ENCODE results near the gene PTGDS. TPM values are rescaled to one million over a fixed set of nuclear protein-coding genes. Genes with fewer than 3 reads are reported as not detected.
A peak's percentile ranks its signal among the peaks of the same experiment; 100 is the strongest.

The PTGDS gene
- total and polyA plus RNA-seq, 3 experiments from 2014 or later, result 0.24 to 5.5 (median 0.49) TPM

DNA sequence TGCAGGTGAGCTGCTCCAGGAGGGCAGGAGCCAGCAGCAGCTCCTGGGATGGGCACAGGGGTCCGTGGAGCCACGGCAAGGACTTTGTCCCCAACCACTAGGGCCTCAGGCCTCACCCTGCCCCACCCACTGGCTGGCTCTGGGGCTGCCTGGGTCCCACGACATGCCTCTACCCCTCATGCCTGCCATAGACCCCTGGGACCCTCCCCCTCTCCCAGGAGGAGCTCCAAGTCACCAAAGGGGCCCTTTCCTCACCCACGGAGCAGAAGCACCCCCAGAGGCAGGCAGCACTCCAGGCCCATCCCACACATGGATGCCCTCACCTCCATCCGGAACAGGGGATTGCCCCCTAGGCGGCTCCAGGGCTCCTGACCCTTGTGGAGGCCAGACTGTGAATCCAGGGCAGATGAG lies 44.3 kb downstream of the PTGDS start:
- POLR2A ChIA-PET, result interaction anchor here (0.6 kb wide), 1 partner anchor 13 kb away, joined by 3 read pairs; no protein-coding TSS in a partner anchor
- no peak for DNase-seq
- Histone ChIP-seq H3K27ac (ENCODE audit: low read depth, low read length) (no peak overlapping the region), H3K4me1 (ENCODE audit: insufficient read depth, low read length) (peaks cover 5% of the 10 kb centered on the region), H3K4me3 (ENCODE audit: low read length) (no peak overlapping the region), H3K9me3 (ENCODE audit: low read length) (no peaks in the 10 kb centered on the region), H3K36me3 (ENCODE audit: insufficient read depth, low read length) (no peaks in the 10 kb centered on the region), H3K27me3 (ENCODE audit: insufficient read depth, low read length, poor library complexity, severe bottlenecking) (no peaks in the 10 kb centered on the region)
- peaks cover 0 to 25% (median 3%) of the 10 kb centered on the region in 3 donors for H3K36me3 Mint-ChIP-seq
- peak overlapping the region in 3 of 8 donors; percentile 28 to 63 (median 43) for H3K27ac Mint-ChIP-seq
- H3K4me3 Mint-ChIP-seq, result peak overlapping the region in 1 of 7 donors; percentile 53
- no peaks in the 10 kb centered on the region for H3K9me3 Mint-ChIP-seq
- peaks cover 8 to 27% (median 8%) of the 10 kb centered on the region in 3 donors for H3K4me1 Mint-ChIP-seq
- CTCF ChIA-PET, result interaction anchor here (0.8 to 5.7 kb wide), 6 partner anchors 8 to 46 kb away, joined by 3 to 34 read pairs (median 4); partner anchors contain the start of gene CLIC3
- no peaks in the 10 kb centered on the region for H3K27me3 Mint-ChIP-seq

DNA sequence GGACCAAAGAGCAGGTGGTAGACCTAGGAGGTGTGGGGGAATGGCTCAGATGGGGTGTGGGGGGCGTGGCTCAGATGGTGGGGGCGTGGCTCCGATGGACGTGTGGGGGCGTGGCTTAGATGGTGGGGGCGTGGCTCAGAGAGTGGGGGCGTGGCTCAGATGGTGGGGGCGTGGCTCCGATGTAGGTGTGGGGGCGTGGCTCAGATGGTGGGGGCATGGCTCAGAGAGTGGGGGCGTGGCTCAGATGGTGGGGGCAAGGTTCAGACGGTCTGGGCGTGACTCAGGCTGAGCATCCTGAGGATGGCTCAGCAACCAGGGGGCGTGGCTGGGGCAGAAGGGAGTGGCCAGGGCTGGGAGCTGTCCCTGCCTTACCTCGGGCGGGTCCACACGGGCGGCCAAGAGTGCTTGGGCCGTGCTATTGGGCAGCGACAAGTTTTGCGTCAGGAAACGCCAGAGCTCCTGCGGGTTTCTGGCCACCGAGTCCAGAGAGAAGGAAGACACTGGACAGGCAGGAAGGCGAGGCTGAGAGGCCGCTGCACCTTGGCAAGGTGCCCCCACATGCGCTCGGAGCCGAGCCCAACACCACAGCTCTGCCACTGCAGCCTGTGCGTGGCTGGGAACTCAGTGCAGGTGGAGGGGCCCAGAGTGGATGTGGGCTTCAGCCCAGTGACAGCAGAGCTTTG lies 44.8 kb downstream of the PTGDS start:
- Histone ChIP-seq H3K9me3 (ENCODE audit: low read length) (no peaks in the 10 kb centered on the region), H3K36me3 (ENCODE audit: insufficient read depth, low read length) (no peaks in the 10 kb centered on the region), H3K4me3 (ENCODE audit: low read length) (no peak overlapping the region), H3K27ac (ENCODE audit: low read depth, low read length) (no peak overlapping the region), H3K27me3 (ENCODE audit: insufficient read depth, low read length, poor library complexity, severe bottlenecking) (no peaks in the 10 kb centered on the region), H3K4me1 (ENCODE audit: insufficient read depth, low read length) (peaks cover 10% of the 10 kb centered on the region)
- Mint-ChIP-seq H3K4me1 (peaks cover 12 to 32% (median 12%) of the 10 kb centered on the region in 3 donors), H3K9me3 (no peaks in the 10 kb centered on the region), H3K27ac (peak overlapping the region in 7 of 8 donors; percentile 28 to 93 (median 55)), H3K27me3 (no peaks in the 10 kb centered on the region), H3K4me3 (peak overlapping the region in 1 of 7 donors; percentile 53), H3K36me3 (peaks cover 0 to 20% (median 3%) of the 10 kb centered on the region in 3 donors)
- ChIA-PET CTCF (interaction anchor here (1.1 to 5.7 kb wide), 3 partner anchors 7 to 26 kb away, joined by 3 to 34 read pairs (median 4); partner anchors contain the start of gene CLIC3), POLR2A (no interaction called here)
- peak in 4 of 5 donors; percentile 65 to 82 (median 74) for DNase-seq

DNA sequence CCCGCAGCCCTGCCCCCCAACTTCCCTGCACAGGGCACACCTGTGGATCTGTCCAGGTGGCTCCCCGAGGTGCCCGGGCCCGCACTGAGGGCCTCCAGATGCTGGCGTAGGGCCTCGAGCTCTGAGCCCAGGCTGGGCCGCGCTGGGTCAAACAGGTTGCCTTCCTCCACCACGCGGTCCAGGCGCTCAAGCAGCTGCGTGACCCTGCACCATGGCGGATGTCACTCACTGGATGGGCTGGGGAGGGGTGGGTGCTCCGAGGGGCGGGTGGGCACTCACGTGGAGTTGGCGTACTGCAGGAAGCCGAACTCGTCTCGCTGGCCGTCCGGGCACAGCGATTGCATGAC lies 45.3 kb downstream of the PTGDS start:
- peak overlapping the region in 1 of 7 donors; percentile 68 for H3K4me3 Mint-ChIP-seq
- H3K9me3 Mint-ChIP-seq, result no peaks in the 10 kb centered on the region
- ChIA-PET POLR2A (no interaction called here), CTCF (interaction anchor here (1.1 to 5.7 kb wide), 2 partner anchors 13 to 27 kb away, joined by 3 to 34 read pairs; partner anchors contain the start of gene CLIC3)
- H3K4me1 Mint-ChIP-seq, result peaks cover 15 to 36% (median 15%) of the 10 kb centered on the region in 3 donors
- no peaks in the 10 kb centered on the region for H3K36me3 ChIP-seq (ENCODE audit: insufficient read depth, low read length)
- peaks cover 0 to 18% (median 3%) of the 10 kb centered on the region in 3 donors for H3K36me3 Mint-ChIP-seq
- peaks cover 15% of the 10 kb centered on the region for H3K4me1 ChIP-seq (ENCODE audit: insufficient read depth, low read length)
- H3K27ac ChIP-seq (ENCODE audit: low read depth, low read length), result no peak overlapping the region
- no peaks in the 10 kb centered on the region for H3K27me3 Mint-ChIP-seq
- DNase-seq, result no peak
- no peaks in the 10 kb centered on the region for H3K27me3 ChIP-seq (ENCODE audit: insufficient read depth, low read length, poor library complexity, severe bottlenecking)
- no peak overlapping the region for H3K4me3 ChIP-seq (ENCODE audit: low read length)
- H3K27ac Mint-ChIP-seq, result peak overlapping the region in 1 of 8 donors; percentile 50
- H3K9me3 ChIP-seq (ENCODE audit: low read length), result no peaks in the 10 kb centered on the region

DNA sequence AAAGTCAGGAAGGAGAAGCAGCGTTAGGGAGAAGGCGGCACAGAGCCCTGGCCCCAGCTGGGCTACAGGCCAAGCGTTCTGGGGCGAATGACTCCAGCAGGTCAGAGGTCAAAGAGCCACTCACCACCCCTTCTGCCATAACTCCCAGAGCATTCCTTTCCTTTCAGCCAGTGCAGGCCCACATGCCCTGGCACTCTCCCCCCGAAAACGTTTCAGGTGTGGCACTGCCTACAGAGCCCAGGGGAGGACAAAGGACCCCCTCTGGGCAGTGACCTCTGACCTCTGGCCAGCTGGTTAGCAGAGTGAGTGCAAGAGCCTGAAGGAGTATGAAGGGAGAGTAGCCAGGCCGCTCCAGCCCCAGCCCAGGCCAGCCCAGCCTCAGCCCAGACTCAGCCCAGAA lies 45.9 kb downstream of the PTGDS start:
- CTCF ChIA-PET, result interaction anchor here (5.7 kb wide), 1 partner anchor 12 kb away, joined by 34 read pairs; no protein-coding TSS in a partner anchor
- no peaks in the 10 kb centered on the region for H3K27me3 Mint-ChIP-seq
- no peak overlapping the region for H3K27ac ChIP-seq (ENCODE audit: low read depth, low read length)
- H3K4me3 Mint-ChIP-seq, result peak overlapping the region in 1 of 7 donors; percentile 68
- no peaks in the 10 kb centered on the region for H3K36me3 ChIP-seq (ENCODE audit: insufficient read depth, low read length)
- peaks cover 15 to 36% (median 15%) of the 10 kb centered on the region in 3 donors for H3K4me1 Mint-ChIP-seq
- peaks cover 0 to 14% (median 3%) of the 10 kb centered on the region in 3 donors for H3K36me3 Mint-ChIP-seq
- H3K27ac Mint-ChIP-seq, result peak overlapping the region in 1 of 8 donors; percentile 50
- POLR2A ChIA-PET, result no interaction called here
- no peaks in the 10 kb centered on the region for H3K27me3 ChIP-seq (ENCODE audit: insufficient read depth, low read length, poor library complexity, severe bottlenecking)
- DNase-seq, result no peak
- H3K9me3 ChIP-seq (ENCODE audit: low read length), result no peaks in the 10 kb centered on the region
- no peaks in the 10 kb centered on the region for H3K9me3 Mint-ChIP-seq
- no peak overlapping the region for H3K4me3 ChIP-seq (ENCODE audit: low read length)
- peaks cover 15% of the 10 kb centered on the region for H3K4me1 ChIP-seq (ENCODE audit: insufficient read depth, low read length)

DNA sequence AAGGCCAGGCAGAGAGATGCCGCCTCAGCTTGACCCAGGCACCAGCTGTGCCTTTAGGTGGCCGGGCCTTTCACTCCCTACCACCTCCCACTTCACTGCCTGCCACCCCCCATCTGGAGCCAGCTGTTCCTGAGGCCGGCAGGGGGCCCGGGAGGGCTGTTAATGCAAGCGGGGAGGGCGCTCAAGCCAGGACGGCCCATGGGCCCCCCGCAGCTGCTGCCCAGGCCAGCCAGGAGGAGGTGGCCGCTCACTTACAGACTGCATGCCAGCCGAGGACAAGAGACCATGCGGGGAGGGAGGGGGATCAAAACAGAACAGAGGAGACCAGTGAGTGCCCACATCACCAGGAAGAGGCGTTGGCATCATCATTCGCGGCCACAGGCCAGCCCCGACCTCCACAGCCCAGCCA lies 46.3 kb downstream of the PTGDS start:
- H3K4me1 Mint-ChIP-seq, result peaks cover 15 to 36% (median 15%) of the 10 kb centered on the region in 3 donors
- H3K27ac Mint-ChIP-seq, result peak overlapping the region in 1 of 8 donors; percentile 60
- H3K27me3 Mint-ChIP-seq, result no peaks in the 10 kb centered on the region
- CTCF ChIA-PET, result interaction anchor here (5.7 kb wide), 1 partner anchor 12 kb away, joined by 34 read pairs; no protein-coding TSS in a partner anchor
- POLR2A ChIA-PET, result no interaction called here
- Histone ChIP-seq H3K4me1 (ENCODE audit: insufficient read depth, low read length) (peaks cover 15% of the 10 kb centered on the region), H3K27me3 (ENCODE audit: insufficient read depth, low read length, poor library complexity, severe bottlenecking) (no peaks in the 10 kb centered on the region), H3K27ac (ENCODE audit: low read depth, low read length) (no peak overlapping the region), H3K4me3 (ENCODE audit: low read length) (no peak overlapping the region), H3K36me3 (ENCODE audit: insufficient read depth, low read length) (no peaks in the 10 kb centered on the region), H3K9me3 (ENCODE audit: low read length) (no peaks in the 10 kb centered on the region)
- H3K4me3 Mint-ChIP-seq, result no peak overlapping the region
- no peak for DNase-seq
- H3K9me3 Mint-ChIP-seq, result no peaks in the 10 kb centered on the region
- peaks cover 0 to 14% (median 3%) of the 10 kb centered on the region in 3 donors for H3K36me3 Mint-ChIP-seq

DNA sequence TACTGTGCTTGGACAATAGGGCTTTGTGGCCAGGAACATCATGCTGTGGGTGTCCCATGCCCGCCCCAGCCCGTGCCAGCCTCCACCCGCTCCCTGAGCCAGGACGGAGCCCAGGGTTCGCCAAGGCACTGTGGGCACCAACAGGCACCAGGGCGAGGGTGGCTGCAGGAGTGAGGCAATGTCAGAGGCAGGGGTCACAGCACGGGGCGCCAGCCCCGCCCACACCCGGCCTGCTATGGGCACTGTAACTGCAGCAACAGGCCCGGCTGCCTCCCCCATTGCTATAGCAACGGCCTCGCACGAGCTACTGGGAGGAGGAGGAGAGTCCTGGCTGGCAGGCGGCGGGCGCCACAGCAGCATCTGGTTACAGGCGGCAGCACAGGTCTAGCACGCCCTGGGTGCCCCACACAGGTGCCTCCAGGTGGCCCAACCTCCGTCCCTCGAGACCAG lies 48.2 kb downstream of the PTGDS start:
- POLR2A ChIA-PET, result interaction anchor here (1.3 kb wide), 1 partner anchor 33 kb away, joined by 4 read pairs; the partner anchor contains the start of gene PAXX
- H3K4me1 ChIP-seq (ENCODE audit: insufficient read depth, low read length), result peaks cover 33% of the 10 kb centered on the region
- H3K36me3 ChIP-seq (ENCODE audit: insufficient read depth, low read length), result no peaks in the 10 kb centered on the region
- no peak overlapping the region for H3K27ac ChIP-seq (ENCODE audit: low read depth, low read length)
- H3K9me3 ChIP-seq (ENCODE audit: low read length), result no peaks in the 10 kb centered on the region
- Mint-ChIP-seq H3K4me1 (peaks cover 24 to 52% (median 29%) of the 10 kb centered on the region in 3 donors), H3K4me3 (peak overlapping the region in 5 of 7 donors; percentile 18 to 94 (median 66)), H3K27me3 (no peaks in the 10 kb centered on the region), H3K36me3 (peaks cover 0 to 6% (median 3%) of the 10 kb centered on the region in 3 donors), H3K27ac (peak overlapping the region in 2 of 8 donors; percentile 36 to 87), H3K9me3 (no peaks in the 10 kb centered on the region)
- DNase-seq, result peak in 3 of 5 donors; percentile 20 to 69 (median 24)
- no peaks in the 10 kb centered on the region for H3K27me3 ChIP-seq (ENCODE audit: insufficient read depth, low read length, poor library complexity, severe bottlenecking)
- H3K4me3 ChIP-seq (ENCODE audit: low read length), result no peak overlapping the region
- CTCF ChIA-PET, result interaction anchor here (0.9 to 7.8 kb wide), 9 partner anchors 10 to 206 kb away, joined by 3 to 72 read pairs (median 6); partner anchors contain the start of genes AJM1, CLIC3, NPDC1 and PAXX

DNA sequence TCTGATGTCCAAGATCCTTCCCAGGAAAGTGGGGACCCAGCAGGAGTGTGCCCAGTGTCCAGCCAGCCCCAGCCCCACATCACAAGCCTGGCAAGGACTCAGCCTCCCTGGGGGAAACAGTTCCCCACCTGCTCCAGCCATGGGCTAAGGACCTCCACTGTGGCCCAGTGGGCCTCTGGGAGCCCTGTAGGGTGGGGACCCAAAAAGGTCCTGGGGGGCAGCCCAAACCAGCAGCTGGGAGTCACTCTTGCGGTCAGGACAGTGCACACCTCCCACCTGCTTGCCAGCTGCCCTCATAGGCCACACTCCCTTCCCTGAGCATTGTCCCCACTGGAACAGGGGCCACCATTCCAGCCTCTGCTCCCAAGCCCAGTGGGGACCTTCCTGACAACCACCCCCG lies 49.1 kb downstream of the PTGDS start:
- Mint-ChIP-seq H3K4me3 (peak overlapping the region in 6 of 7 donors; percentile 84 to 94 (median 91)), H3K9me3 (no peaks in the 10 kb centered on the region), H3K27me3 (no peaks in the 10 kb centered on the region), H3K36me3 (peaks cover 0 to 4% (median 3%) of the 10 kb centered on the region in 3 donors), H3K4me1 (peaks cover 29 to 58% (median 33%) of the 10 kb centered on the region in 3 donors), H3K27ac (peak overlapping the region in 6 of 8 donors; percentile 7 to 89 (median 70))
- H3K36me3 ChIP-seq (ENCODE audit: insufficient read depth, low read length), result no peaks in the 10 kb centered on the region
- CTCF ChIA-PET, result interaction anchor here (0.9 to 7.8 kb wide), 11 partner anchors 9 to 206 kb away, joined by 3 to 72 read pairs (median 6); partner anchors contain the start of genes AJM1, CLIC3, NPDC1 and PAXX
- no peaks in the 10 kb centered on the region for H3K9me3 ChIP-seq (ENCODE audit: low read length)
- no peak overlapping the region for H3K27ac ChIP-seq (ENCODE audit: low read depth, low read length)
- H3K27me3 ChIP-seq (ENCODE audit: insufficient read depth, low read length, poor library complexity, severe bottlenecking), result no peaks in the 10 kb centered on the region
- H3K4me3 ChIP-seq (ENCODE audit: low read length), result no peak overlapping the region
- DNase-seq, result no peak
- H3K4me1 ChIP-seq (ENCODE audit: insufficient read depth, low read length), result peaks cover 42% of the 10 kb centered on the region
- POLR2A ChIA-PET, result interaction anchor here (1.3 to 2.1 kb wide), 2 partner anchors 30 to 34 kb away, joined by 4 to 6 read pairs; partner anchors contain the start of genes CLIC3 and PAXX
